GM18907 (cell line): Measurements from ENCODE around the gene KDM6A.
"Not testable (repeated sequence)": the region's sequence is repeated elsewhere in the genome, so short reads cannot be mapped to it uniquely, and the experiment has no call there.

Experiments used
- ATAC-seq: cut with Tn5 transposase; IDR thresholded peaks from one replicate; pipeline ENCODE4 v1.9.1; 2021; ENCODE audit warnings: mild to moderate bottlenecking, moderate library complexity; ENCODE audit not compliant: unreplicated experiment

The KDM6A gene

GRCh38 chrX:44915361-44915868, 42.4 kb downstream of the KDM6A start:
- no peak for ATAC-seq

- ATAC-seq = no peak
Observed at GRCh38 chrX:44918722-44919121, 45.7 kb downstream of the KDM6A start.

- no peak for ATAC-seq
Observed at GRCh38 chrX:44922980-44923379, 50.0 kb downstream of the KDM6A start.

- no peak for ATAC-seq
Observed at GRCh38 chrX:44927398-44927797, 54.4 kb downstream of the KDM6A start.

GRCh38 chrX:44931441-44931973, 58.5 kb downstream of the KDM6A start:
- no peak for ATAC-seq

GRCh38 chrX:44935172-44935571, 62.2 kb downstream of the KDM6A start:
- ATAC-seq = no peak

GRCh38 chrX:44935640-44936039, 62.7 kb downstream of the KDM6A start:
- no peak for ATAC-seq

- peak; percentile 90 for ATAC-seq
Observed at GRCh38 chrX:44937606-44938005, 64.6 kb downstream of the KDM6A start.

- no peak for ATAC-seq
Observed at GRCh38 chrX:44938111-44938510, 65.1 kb downstream of the KDM6A start.

GRCh38 chrX:44940541-44940940, 67.6 kb downstream of the KDM6A start:
- not testable (repeated sequence) for ATAC-seq

- no peak for ATAC-seq
Observed at GRCh38 chrX:44943007-44943406, 70.0 kb downstream of the KDM6A start.

- ATAC-seq = no peak
Observed at GRCh38 chrX:44944894-44945293, 71.9 kb downstream of the KDM6A start.

GRCh38 chrX:44945736-44946135, 72.7 kb downstream of the KDM6A start:
- ATAC-seq = no peak

GRCh38 chrX:44946771-44947170, 73.8 kb downstream of the KDM6A start:
- ATAC-seq = no peak

GRCh38 chrX:44947995-44948394, 75.0 kb downstream of the KDM6A start:
- ATAC-seq = no peak

- ATAC-seq = no peak
Observed at GRCh38 chrX:44948406-44948805, 75.4 kb downstream of the KDM6A start.

- ATAC-seq = no peak
Observed at GRCh38 chrX:44949125-44949524, 76.1 kb downstream of the KDM6A start.

- not testable (repeated sequence) for ATAC-seq
Observed at GRCh38 chrX:44950471-44951366, 77.7 kb downstream of the KDM6A start.

- no peak for ATAC-seq
Observed at GRCh38 chrX:44951572-44952067, 78.6 kb downstream of the KDM6A start.

GRCh38 chrX:44952329-44953027, 79.5 kb downstream of the KDM6A start:
- no peak for ATAC-seq

GRCh38 chrX:44953734-44954502, 80.9 kb downstream of the KDM6A start:
- no peak for ATAC-seq
